ENCODE results near the gene DOCK6. TPM values are rescaled to one million over a fixed set of nuclear protein-coding genes. Genes with fewer than 3 reads are reported as not detected.

The DOCK6 gene
- polyA plus RNA-seq, 3 donors: 16.2 to 190 (median 57.8) TPM

DNA sequence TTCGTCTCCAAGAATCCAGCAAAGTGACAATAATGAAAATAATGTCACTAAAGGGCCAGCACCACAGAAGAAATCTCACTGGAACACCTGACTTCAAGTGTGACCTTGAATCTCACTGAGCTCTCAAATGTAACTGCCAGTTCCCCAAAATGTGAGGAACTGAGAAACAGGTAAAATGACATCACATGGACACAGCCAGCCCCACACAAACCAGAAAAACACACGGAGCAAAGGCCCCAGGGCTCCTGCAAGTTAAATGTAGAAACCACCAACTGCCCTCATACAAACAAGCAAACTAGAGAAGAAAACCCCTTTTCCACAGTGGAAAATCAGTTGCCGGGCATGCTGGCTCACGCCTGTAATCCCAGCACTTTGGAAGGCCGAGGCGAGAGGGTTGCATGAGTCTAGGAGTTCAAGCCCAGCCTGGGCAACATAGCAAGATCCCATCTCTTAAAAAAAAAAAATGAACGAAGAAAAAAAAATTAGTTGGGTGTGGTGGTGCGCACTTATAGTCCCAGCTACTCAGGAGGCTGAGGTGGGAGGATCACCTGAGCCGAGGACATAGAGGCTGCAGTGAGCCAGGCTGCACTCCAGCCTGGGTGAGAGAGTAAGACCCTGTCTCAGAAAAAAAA lies 56.3 kb downstream of the DOCK6 start:
- 76 to 83% (median 82%) methylated on average over 9 of the region's 9 CpGs for WGBS, 3 donors
- H3K27ac ChIP-seq (ENCODE audit: low read depth, low read length): no peak overlapping the region

DNA sequence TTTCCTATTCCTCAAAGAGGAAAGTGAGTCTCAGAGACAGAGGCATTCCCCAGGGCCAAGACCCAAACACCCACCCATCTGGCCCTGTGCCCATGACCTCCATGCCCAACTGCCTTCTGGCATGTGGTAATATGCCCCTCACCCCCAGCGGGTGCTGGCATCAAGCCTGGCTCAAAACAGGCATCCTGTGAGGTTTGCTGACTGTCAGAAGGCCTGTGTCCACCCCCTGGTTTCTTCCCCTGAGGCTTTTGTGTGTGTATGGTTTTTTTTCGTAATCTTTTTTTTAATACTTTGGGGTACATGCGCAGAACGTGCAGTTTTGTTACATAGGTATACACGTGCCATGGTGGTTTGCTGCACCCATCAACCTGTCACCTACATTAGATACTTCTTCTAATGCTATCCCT lies 57.4 kb downstream of the DOCK6 start:
- 26 to 52% (median 30%) methylated on average over 5 of the region's 5 CpGs for WGBS, 3 donors
- H3K27ac ChIP-seq (ENCODE audit: low read depth, low read length): no peak overlapping the region

DNA sequence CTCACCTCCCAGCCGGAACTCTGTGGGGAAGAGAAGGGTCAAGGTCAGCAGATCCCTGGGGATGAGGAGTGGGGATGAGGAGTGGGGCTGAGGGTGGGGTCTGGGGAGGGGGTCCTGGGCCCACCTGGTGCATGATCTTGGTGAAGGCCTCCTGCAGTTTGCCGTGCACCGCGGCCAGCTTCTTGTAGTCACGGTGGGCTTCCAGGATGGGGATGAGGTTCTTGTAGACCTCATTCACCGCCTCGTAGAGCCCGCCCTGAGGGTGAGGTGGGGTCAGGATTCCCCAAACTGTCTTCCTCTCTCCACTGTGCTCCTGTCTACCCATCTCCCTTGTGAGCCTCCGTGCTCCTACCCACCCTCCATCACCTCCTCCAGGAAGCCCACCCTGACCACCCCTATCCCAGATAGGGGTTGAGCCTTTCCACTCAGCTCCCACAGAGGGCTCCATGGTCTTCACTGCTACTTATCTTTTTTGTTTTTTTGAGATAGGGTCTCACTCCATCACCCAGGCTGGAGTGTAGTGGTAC lies 58.2 kb downstream of the DOCK6 start:
- 61 to 81% (median 73%) methylated on average over 8 to 9 of the region's 9 CpGs for WGBS, 3 donors
- H3K27ac ChIP-seq (ENCODE audit: low read depth, low read length): no peak overlapping the region

DNA sequence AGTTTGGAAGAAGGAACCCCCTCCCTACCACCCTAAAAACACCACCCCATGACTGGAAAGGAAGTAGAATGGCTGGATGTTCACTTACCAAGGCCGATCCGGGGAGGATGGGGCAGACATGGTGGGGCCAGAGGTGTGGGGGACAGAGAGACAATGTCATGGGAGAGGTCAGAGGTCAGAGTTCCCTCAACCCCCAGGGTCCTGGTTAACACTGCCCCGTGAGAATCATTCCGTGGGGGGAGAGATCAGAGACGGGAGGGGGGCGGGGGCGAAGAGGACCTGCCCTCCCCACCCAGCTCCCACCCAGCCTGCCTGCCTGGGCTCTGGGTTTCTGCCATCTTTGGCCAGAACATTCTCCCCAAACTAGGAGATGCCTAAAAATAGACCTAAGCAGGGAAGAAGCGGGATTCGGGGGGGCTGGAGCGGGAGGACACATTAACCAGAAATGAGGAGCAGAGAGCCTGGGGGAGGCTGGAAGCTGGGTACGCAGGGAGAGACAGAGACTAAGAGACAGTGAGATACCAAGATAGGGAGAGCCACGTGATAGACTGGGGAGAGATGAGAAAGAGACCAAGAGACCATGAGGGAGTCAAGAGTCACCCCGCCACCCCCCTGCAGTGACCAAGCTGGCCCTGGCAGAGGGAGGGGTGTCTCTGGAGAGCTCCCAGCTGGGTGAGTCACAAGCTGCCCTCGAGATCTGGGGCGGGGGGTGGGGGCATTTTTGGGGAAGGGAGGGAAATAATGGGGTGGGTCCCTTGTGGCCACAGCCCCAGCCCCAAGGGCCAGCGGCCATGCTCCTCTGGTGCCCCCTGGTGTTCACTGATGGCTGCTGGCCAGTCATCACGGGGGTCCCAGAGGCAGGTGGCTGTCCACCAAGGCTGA lies 58.9 kb downstream of the DOCK6 start:
- H3K27ac ChIP-seq (ENCODE audit: low read depth, low read length): peak overlapping the region; percentile 28
- WGBS, 3 donors: 33 to 51% (median 41%) methylated on average over 14 to 17 of the region's 17 CpGs

DNA sequence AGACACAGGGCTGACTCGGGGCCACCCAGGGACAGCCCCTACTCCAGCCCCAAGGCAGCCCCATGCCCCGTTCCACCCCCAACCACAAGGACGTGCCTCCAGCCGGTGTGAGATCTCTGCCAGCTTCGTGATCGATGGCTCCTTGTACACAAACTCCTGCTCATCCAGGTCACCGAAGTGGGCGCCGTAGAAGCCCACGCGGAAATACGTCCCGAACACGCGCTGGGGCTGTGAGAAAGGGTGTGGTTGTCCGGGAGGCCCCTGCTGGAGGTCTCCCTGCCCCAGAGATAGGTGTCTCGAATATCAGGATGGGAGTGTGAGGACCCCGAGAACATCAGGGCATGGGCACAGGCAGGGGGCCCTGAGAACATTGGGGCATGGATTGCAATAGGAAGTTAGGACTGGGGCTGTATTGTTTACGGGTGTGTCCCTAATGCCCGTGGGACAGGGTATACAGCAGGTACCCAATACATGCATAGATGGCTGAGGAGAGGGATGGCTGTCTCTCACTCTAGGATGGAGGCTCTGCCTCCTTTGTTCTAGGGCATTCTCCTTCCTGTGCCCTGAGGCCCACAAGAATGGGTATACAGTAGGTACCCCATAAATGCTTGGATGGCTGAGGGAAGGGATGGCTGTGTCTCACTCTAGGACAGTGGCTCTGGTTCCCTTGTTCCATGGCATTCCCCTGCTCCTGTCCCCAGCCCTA lies 59.7 kb downstream of the DOCK6 start:
- peak overlapping the region; percentile 28 for H3K27ac ChIP-seq (ENCODE audit: low read depth, low read length)
- 88 to 89% (median 88%) methylated on average over 19 to 20 of the region's 20 CpGs for WGBS, 3 donors

DNA sequence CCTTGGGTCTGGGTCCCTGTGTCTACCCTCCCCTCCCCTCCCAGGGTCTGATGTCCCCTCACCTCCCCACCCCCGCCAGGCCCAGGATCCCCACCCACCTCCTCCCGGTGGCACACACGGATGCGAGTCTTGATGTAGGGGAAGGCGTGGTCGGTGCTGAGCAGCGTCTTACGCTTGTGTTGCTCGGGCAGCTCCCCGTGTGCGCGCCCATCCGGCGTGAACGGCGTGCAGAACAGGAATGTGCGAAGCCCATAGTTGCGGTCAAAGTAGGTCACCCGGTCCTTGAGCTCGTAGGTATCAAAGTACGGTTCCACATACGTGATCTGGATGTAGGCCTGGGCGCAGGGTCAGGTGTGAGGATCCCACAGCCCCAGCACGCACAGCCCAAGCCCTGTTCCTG lies 60.5 kb downstream of the DOCK6 start:
- 95 to 96% (median 95%) methylated on average over 24 of the region's 24 CpGs for WGBS, 3 donors
- no peak overlapping the region for H3K27ac ChIP-seq (ENCODE audit: low read depth, low read length)

DNA sequence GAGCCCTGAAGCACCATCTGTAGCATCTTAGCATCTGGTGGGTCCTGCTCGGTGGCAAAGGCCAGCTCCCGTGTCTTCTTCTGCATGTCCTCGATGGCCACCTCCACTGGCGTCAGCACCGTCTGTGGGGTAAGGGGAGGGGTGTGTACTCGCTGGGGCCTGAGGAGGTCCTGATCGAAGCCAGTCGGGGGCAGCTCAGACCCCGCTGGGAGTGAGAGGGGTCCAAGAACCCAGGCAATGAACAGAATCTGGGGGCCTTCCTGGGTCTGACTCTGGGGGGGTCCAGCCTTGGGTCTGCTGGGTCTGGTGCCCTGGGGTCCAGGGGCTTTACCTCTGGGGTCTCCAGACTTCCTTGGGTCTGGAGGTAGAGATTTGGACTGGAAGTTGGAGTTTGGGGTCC lies 61.4 kb downstream of the DOCK6 start:
- WGBS, 3 donors: 88 to 93% (median 92%) methylated on average over 9 of the region's 9 CpGs
- no peak overlapping the region for H3K27ac ChIP-seq (ENCODE audit: low read depth, low read length)

DNA sequence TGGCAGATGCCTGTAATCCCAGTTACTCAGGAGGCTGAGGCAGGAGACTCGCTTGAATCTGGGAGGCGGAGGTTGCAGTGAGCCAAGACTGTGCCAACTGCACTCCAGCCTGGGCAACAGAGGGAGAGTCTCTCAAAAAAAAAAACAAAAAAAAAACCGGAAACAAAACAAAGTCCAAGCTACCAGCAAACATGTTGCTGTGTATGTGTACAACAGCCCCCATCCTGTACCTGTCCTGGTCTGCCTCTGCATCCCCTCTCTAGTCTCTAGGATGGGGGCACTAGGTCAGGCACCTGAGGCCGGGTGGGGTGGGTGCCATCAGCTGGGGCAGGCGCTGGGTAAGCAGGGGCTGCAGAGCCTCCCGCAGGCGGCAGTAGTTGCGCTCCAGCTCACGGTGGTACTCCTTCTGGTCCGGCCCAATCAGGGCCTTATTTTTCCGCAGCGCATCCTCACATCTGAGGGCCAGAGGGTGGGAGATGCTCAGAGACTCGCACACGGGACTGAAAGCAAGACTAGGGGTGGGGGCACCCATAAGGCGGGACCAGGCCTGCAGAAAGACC lies 62.2 kb downstream of the DOCK6 start:
- 84 to 92% (median 89%) methylated on average over 15 of the region's 15 CpGs for WGBS, 3 donors
- H3K27ac ChIP-seq (ENCODE audit: low read depth, low read length): no peak overlapping the region

DNA sequence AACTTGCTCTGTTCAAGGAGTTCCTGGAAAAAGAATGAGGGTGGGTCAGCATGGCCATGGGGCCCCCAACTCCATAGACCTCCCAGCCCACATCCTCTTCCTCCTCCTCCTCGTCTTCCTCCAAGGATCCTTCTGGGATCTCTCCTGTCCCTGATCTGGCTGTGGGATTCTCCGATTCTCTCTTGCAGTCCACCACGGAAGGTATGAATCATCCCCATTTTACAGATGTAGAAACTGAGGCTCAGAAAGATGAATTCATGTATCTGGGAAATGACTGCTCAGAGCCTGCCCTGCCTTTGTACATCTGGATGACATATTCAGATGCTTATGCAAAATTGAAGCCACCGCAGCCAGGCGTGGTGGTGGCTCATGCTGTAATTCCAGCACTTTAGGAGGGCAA lies 62.8 kb downstream of the DOCK6 start:
- 62 to 91% (median 75%) methylated on average over 5 of the region's 5 CpGs for WGBS, 3 donors
- no peak overlapping the region for H3K27ac ChIP-seq (ENCODE audit: low read depth, low read length)

DNA sequence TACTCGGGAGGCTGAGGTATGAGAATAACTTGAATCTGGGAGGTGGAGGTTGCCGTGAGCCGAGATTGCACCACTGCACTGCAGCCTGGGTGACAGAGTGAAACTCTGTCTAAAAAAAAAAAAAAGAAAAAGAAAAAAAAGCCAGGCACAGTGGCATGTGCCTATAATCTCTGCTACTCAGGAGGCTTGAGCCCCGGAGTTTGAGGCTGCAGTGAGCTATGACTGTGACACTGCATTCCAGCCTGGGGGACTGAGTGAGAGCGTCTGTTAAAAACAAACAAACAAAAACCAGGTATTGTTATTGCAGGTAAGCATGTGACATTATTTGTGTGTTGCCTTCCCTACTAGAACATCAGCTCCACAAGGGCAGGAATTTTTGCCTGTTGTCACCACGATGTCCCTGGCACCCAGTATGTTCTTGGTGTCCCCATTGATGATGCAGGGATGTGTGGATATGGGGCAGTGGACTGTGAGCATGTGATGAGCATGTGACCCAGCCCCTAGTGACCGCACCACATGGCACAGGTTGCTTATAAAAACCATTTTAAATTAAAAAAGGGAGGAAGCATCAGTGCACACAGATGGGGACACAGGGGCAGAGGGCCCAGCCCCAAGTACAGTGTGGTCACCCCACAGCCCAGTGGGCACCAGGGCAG lies 63.4 kb downstream of the DOCK6 start:
- 65 to 74% (median 71%) methylated on average over 7 of the region's 7 CpGs for WGBS, 3 donors
- no peak overlapping the region for H3K27ac ChIP-seq (ENCODE audit: low read depth, low read length)

DNA sequence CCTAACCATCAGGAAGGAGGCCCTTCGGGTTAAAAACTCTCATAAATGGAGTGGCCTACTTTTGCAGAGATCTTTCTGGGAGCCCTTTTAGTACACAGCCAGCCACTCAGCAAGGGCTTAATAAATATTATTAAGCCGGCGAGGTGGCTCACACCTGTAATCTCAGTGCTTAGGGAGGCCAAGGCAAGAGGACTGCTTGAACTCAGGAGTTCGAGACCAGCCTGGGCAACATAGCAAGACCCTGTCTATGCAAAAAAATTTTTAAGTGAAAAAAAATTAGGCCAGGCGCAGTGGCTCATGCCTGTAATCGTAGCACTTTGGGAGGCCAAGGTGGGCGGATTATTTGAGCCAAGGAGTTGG lies 64.2 kb downstream of the DOCK6 start:
- no peak overlapping the region for H3K27ac ChIP-seq (ENCODE audit: low read depth, low read length)
- WGBS, 3 donors: 62 to 81% (median 68%) methylated on average over 7 of the region's 7 CpGs

DNA sequence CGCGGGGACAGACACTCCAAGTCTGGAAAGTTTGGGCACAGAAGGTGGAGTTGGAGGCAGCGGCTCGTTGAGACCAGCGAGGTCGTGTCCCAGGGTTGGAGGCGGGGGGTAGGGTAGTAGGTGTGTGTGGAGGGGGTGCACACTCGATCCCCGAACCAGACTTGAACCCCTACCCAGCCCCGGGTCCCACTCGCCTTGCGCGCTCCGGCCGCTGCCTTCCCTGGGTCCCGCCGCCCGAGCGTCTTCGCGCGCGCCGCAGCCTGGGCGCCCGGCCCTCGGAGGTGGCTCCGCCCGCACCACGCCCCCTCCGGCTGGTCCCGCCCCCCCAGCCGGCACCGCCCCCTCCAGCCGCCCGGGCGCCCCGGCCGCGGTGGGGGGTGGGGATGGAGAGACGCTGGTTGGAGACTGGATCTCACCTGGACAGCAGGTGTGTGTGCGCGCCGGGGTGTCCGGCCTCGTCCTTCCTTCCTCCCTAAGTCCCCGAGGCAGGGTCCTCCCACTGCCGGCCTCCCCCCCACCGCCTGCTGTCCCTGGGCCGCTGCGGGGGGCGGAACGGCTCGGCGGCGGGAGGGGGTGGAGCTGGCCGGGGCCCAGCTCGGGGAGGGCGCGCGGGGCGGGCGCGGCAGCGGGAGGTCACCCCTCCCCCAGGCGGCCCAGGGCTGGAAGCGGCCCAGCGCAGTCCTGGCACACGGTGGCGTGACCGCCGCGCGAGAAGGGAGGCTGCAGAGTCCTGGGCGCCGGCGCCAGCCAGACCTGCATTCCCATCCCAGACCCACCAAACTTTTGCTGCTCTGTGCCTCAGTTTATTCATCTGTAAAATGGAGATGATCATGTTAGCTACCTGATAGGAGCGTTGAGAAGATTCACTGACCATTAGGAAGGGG lies 64.8 kb downstream of the DOCK6 start, which contains the start of gene KANK2:
TSS of gene KANK2 (minus strand) at position 255 of the 884 bp plus-strand sequence. CDS start 3,034 bp downstream, outside the sequence.
- H3K27ac ChIP-seq (ENCODE audit: low read depth, low read length): peak within 1 kb of the TSS; percentile 9
- 1 to 2% (median 1%) methylated on average over 33 to 78 of the region's 78 CpGs for WGBS, 3 donors

DNA sequence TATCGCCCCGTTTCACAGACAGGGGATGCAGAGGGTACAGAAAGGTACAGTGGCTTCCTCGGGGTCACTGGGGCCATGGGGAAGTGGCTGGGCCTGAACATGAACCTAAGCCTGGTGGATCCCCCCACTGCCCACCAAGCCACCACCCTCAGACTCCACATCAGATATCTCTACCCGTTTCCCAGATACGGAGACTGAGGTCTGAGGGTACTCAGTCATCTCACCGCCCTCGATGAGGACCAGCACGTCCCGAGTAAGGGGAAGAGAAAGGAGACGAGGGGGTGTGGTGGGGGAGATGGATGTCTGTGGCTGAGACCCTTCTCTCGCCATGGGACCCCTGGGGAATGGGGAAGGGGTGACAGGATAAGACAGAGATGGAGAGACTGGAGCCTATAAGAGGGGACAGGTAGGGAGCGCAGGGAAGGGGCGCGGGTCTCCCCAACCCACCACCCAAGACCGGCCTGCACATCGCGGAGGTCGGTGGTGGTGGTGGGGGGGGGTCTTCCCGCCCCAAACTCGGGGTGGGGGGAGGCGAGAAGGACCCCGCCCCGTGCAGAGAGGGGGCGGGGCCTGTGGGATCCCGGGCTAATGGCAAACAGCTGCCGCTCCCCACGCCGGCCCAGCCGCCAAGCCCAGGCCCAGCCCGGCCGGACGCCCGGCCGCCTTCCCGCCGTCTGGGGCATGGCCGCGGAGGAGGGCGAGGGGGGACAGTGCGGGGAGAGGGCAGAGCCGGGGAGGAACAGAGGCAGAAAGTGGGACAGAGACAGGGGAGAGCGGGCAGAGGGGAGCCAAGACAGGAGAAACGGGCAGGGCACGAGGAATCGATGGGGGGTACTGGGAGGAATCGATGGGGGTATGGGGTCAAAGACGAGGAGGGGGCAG lies 65.7 kb downstream of the DOCK6 start:
- H3K27ac ChIP-seq (ENCODE audit: low read depth, low read length): peak overlapping the region; percentile 9
- 13 to 25% (median 16%) methylated on average over 31 to 47 of the region's 47 CpGs for WGBS, 3 donors

DNA sequence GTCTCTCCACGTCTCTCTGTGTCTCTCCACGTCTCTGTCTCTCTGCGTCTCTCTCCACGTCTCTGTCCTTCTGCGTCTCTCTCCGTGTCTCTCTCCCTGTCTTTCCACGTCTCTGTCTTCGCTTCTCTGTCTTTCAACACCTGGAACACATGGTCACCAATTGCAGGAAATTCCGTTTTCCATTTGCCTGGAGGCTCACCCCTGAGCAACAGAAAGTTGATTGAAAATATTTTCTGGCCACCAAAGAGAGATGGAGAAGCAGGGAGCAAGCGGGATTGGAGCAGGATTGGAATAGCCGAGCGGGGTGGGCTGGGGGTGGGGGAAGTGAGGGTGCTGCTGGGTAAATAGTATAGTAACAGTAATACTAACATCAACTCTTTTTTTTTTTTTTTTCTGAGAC lies 66.6 kb downstream of the DOCK6 start:
- 53 to 81% (median 54%) methylated on average over 11 to 12 of the region's 12 CpGs for WGBS, 3 donors
- H3K27ac ChIP-seq (ENCODE audit: low read depth, low read length): no peak overlapping the region

DNA sequence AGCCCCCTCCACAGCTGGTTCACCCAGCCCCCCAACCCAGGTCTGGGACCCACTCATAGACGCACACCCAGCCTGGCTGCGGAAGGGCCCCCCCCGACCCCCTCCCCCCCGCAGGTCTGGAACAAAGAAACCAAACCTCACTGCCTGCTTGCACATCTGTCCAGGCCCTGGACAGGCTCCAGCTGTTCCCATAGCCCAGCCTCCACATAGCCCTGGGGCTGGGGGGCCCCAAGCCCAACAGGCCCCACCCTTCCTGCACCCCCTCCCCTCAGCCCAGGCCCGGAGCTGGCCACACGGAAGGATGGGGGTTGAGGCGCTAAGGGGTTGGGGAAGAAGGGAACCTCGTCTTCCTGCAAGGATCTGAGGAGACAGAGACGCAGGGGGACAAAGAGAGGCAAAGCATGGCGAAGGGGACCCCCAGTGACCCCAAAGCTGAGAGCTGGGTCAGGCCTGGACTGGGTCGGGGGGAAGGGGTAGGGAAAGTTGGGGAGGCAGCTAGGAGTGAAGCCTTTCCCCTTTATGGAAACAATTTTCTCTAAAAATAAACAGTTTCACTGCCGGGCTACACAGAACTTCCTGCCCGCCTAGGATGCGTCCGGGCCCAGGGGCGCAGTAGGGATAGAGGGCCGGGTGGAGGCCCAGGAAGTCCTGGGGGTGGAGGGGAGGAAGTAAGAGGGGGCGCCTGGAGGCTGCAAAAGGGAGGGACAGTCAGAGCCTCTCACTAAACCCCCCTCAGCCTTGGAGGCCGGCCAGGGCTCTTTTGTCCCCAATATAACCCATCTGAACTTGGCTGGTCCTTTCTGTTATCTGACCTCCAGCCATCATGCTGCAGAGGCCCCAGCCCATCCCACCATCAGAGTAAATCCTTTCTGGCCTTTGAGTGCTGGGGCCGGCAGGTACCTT lies 67.4 kb downstream of the DOCK6 start:
- 12 to 46% (median 15%) methylated on average over 15 to 20 of the region's 20 CpGs for WGBS, 3 donors
- no peak overlapping the region for H3K27ac ChIP-seq (ENCODE audit: low read depth, low read length)
